Mucosa of rectum (tissue), 2 donors: ENCODE measurements around the gene AHCYL2.

Experiments
- H3K27ac ChIP-seq, 2 donors: one replicate each; pipeline ENCODE4 v1.7.0; 2013; ENCODE audit warnings: inconsistent platforms in 2 of 2, low read depth in 2 of 2, low read length in 2 of 2
- H3K27me3 ChIP-seq, 2 donors: one replicate each; pipeline ENCODE4 v1.7.0; 2013; ENCODE audit warnings: low read length in 2 of 2; ENCODE audit not compliant: control insufficient read depth in 2 of 2, insufficient read depth in 2 of 2
- H3K36me3 ChIP-seq, 2 donors: one replicate each; pipeline ENCODE4 v1.7.0; 2013; ENCODE audit warnings: low read length in 2 of 2; ENCODE audit not compliant: control insufficient read depth in 2 of 2, insufficient read depth in 2 of 2
- H3K4me1 ChIP-seq, 2 donors: one replicate each; pipeline ENCODE4 v1.7.0; 2013; ENCODE audit warnings: low read length in 2 of 2, mild to moderate bottlenecking in 1 of 2; ENCODE audit not compliant: control insufficient read depth in 2 of 2, insufficient read depth in 2 of 2
- H3K4me3 ChIP-seq, 2 donors: one replicate each; pipeline ENCODE4 v1.7.0; 2013; ENCODE audit warnings: low read length in 2 of 2
- H3K9ac ChIP-seq, 2 donors: one replicate each; pipeline ENCODE4 v1.7.0; 2013; ENCODE audit warnings: low read length in 2 of 2, low read depth in 1 of 2, mild to moderate bottlenecking in 1 of 2
- H3K9me3 ChIP-seq, 2 donors: one replicate each; pipeline ENCODE4 v1.7.0; 2013; ENCODE audit warnings: low read length in 2 of 2; ENCODE audit not compliant: control insufficient read depth in 2 of 2
- donor health status: healthy.
- donor health status: Normal muscosa, but diverticular disease.

AHCYL2 gene

GRCh38 chr7:129389829-129390228 is 165.0 kb downstream of the AHCYL2 start:
- Histone ChIP-seq H3K27ac (no peak overlapping the region), H3K4me3 (no peak overlapping the region), H3K9me3 (no peaks in the 10 kb centered on the region), H3K9ac (no peak overlapping the region), H3K4me1 (no peaks in the 10 kb centered on the region), H3K36me3 (peaks cover 38 to 44% of the 10 kb centered on the region in 2 donors), H3K27me3 (no peaks in the 10 kb centered on the region)

- Histone ChIP-seq H3K9me3 (no peaks in the 10 kb centered on the region), H3K4me1 (no peaks in the 10 kb centered on the region), H3K27ac (no peak overlapping the region), H3K27me3 (no peaks in the 10 kb centered on the region), H3K9ac (no peak overlapping the region), H3K36me3 (peaks cover 41 to 44% of the 10 kb centered on the region in 2 donors), H3K4me3 (no peak overlapping the region)
These were observed 165.5 kb downstream of the AHCYL2 start for GRCh38 chr7:129390314-129390713.

- no peaks in the 10 kb centered on the region for H3K27me3 ChIP-seq
- H3K36me3 ChIP-seq: peaks cover 44 to 48% of the 10 kb centered on the region in 2 donors
- no peak overlapping the region for H3K9ac ChIP-seq
- H3K4me3 ChIP-seq: no peak overlapping the region
- no peaks in the 10 kb centered on the region for H3K4me1 ChIP-seq
- no peak overlapping the region for H3K27ac ChIP-seq
- no peaks in the 10 kb centered on the region for H3K9me3 ChIP-seq
These were observed 166.8 kb downstream of the AHCYL2 start for GRCh38 chr7:129391546-129392171.

GRCh38 chr7:129393255-129393654 is 168.4 kb downstream of the AHCYL2 start:
- Histone ChIP-seq H3K9me3 (no peaks in the 10 kb centered on the region), H3K4me1 (no peaks in the 10 kb centered on the region), H3K9ac (no peak overlapping the region), H3K4me3 (no peak overlapping the region), H3K27me3 (no peaks in the 10 kb centered on the region), H3K27ac (no peak overlapping the region), H3K36me3 (peaks cover 48 to 52% of the 10 kb centered on the region in 2 donors)

- H3K27ac ChIP-seq: no peak overlapping the region
- no peak overlapping the region for H3K9ac ChIP-seq
- H3K4me3 ChIP-seq: no peak overlapping the region
- H3K4me1 ChIP-seq: no peaks in the 10 kb centered on the region
- H3K27me3 ChIP-seq: no peaks in the 10 kb centered on the region
- no peaks in the 10 kb centered on the region for H3K9me3 ChIP-seq
- H3K36me3 ChIP-seq: peaks cover 46 to 48% of the 10 kb centered on the region in 2 donors
These were observed 169.3 kb downstream of the AHCYL2 start for GRCh38 chr7:129394101-129394500.

GRCh38 chr7:129394982-129395914 is 170.4 kb downstream of the AHCYL2 start:
- Histone ChIP-seq H3K4me1 (no peaks in the 10 kb centered on the region), H3K27ac (no peak overlapping the region), H3K4me3 (no peak overlapping the region), H3K27me3 (no peaks in the 10 kb centered on the region), H3K36me3 (peaks cover 42 to 44% of the 10 kb centered on the region in 2 donors), H3K9ac (no peak overlapping the region), H3K9me3 (no peaks in the 10 kb centered on the region)

- H3K9ac ChIP-seq: no peak overlapping the region
- no peaks in the 10 kb centered on the region for H3K4me1 ChIP-seq
- no peaks in the 10 kb centered on the region for H3K9me3 ChIP-seq
- no peak overlapping the region for H3K27ac ChIP-seq
- H3K27me3 ChIP-seq: no peaks in the 10 kb centered on the region
- peaks cover 54 to 56% of the 10 kb centered on the region in 2 donors for H3K36me3 ChIP-seq
- no peak overlapping the region for H3K4me3 ChIP-seq
These were observed 176.6 kb downstream of the AHCYL2 start for GRCh38 chr7:129401228-129401966.

- no peaks in the 10 kb centered on the region for H3K9me3 ChIP-seq
- no peaks in the 10 kb centered on the region for H3K4me1 ChIP-seq
- no peak overlapping the region for H3K4me3 ChIP-seq
- H3K27me3 ChIP-seq: no peaks in the 10 kb centered on the region
- no peak overlapping the region for H3K27ac ChIP-seq
- no peak overlapping the region for H3K9ac ChIP-seq
- peaks cover 57 to 64% of the 10 kb centered on the region in 2 donors for H3K36me3 ChIP-seq
These were observed 177.4 kb downstream of the AHCYL2 start for GRCh38 chr7:129401967-129402860.

- Histone ChIP-seq H3K27ac (no peak overlapping the region), H3K9ac (no peak overlapping the region), H3K36me3 (peaks cover 70 to 76% of the 10 kb centered on the region in 2 donors), H3K4me3 (no peak overlapping the region), H3K4me1 (no peaks in the 10 kb centered on the region), H3K27me3 (no peaks in the 10 kb centered on the region), H3K9me3 (no peaks in the 10 kb centered on the region)
These were observed 180.7 kb downstream of the AHCYL2 start for GRCh38 chr7:129405527-129405926.
